HG03575 (cell line): Measurements from ENCODE around the gene DHRSX.
"Not testable (repeated sequence)": the region's sequence is repeated elsewhere in the genome, so short reads cannot be mapped to it uniquely, and the experiment has no call there.

Experiments
- ATAC-seq: cut with Tn5 transposase; IDR thresholded peaks from one replicate; pipeline ENCODE4 v1.9.1; 2021; ENCODE audit not compliant: unreplicated experiment, insufficient number of reproducible peaks, low FRiP score; ENCODE audit errors: extremely low read depth

Gene DHRSX

GRCh38 chrX:2263203-2263602 lies 237.6 kb downstream of the DHRSX start:
- ATAC-seq: no peak

GRCh38 chrX:2262668-2263055 lies 238.1 kb downstream of the DHRSX start:
- no peak for ATAC-seq

- no peak for ATAC-seq
Observed at GRCh38 chrX:2261831-2262667, 238.7 kb downstream of the DHRSX start.

- ATAC-seq: no peak
Observed at GRCh38 chrX:2252331-2253065, 248.3 kb downstream of the DHRSX start.

GRCh38 chrX:2251211-2251610 lies 249.6 kb downstream of the DHRSX start:
- ATAC-seq: no peak

GRCh38 chrX:2243913-2244460 lies 256.8 kb downstream of the DHRSX start:
- no peak for ATAC-seq

- no peak for ATAC-seq
Observed at GRCh38 chrX:2242980-2243379, 257.8 kb downstream of the DHRSX start.

GRCh38 chrX:2242326-2242725 lies 258.4 kb downstream of the DHRSX start:
- no peak for ATAC-seq

GRCh38 chrX:2241496-2241895 lies 259.3 kb downstream of the DHRSX start:
- not testable (repeated sequence) for ATAC-seq

- ATAC-seq: not testable (repeated sequence)
Observed at GRCh38 chrX:2240761-2241160, 260.0 kb downstream of the DHRSX start.

- ATAC-seq: no peak
Observed at GRCh38 chrX:2237976-2238375, 262.8 kb downstream of the DHRSX start.

- no peak for ATAC-seq
Observed at GRCh38 chrX:2231570-2232192, 269.1 kb downstream of the DHRSX start.

- no peak for ATAC-seq
Observed at GRCh38 chrX:2230457-2230856, 270.3 kb downstream of the DHRSX start.

GRCh38 chrX:2228536-2228935 lies 272.2 kb downstream of the DHRSX start:
- no peak for ATAC-seq

- ATAC-seq: no peak
Observed at GRCh38 chrX:2226906-2227656, 273.7 kb downstream of the DHRSX start.

- ATAC-seq: no peak
Observed at GRCh38 chrX:2226182-2226581, 274.6 kb downstream of the DHRSX start.

- no peak for ATAC-seq
Observed at GRCh38 chrX:2224597-2225235, 276.1 kb downstream of the DHRSX start.

GRCh38 chrX:2224161-2224560 lies 276.6 kb downstream of the DHRSX start:
- no peak for ATAC-seq
